GM23338 (cell line): ENCODE data around the gene GRAMD1B.

Experiments
- CREB1 ChIP-seq: fragments of 250-450 bp; sonication (Bioruptor Pico); IDR thresholded peaks from 2 replicates; pipeline ENCODE4 v1.5.0; 2020; ENCODE audit warnings: low read depth, mild to moderate bottlenecking, moderate library complexity
- CTCF ChIP-seq, 2 experiments: fragments of 200-600 bp in 1 of 2; sonication (generic) in 1 of 2; conservative IDR thresholded peaks; 2 replicates each; pipeline versions ENCODE4 v1.5.1 to v1.6.1; 2016 to 2017; ENCODE audit warnings: antibody characterized with exemption in 2 of 2, low read depth in 2 of 2, mild to moderate bottlenecking in 2 of 2, moderate library complexity in 1 of 2
- ETS1 ChIP-seq: IDR thresholded peaks from 2 replicates; pipeline ENCODE4 v1.6.1; 2016; ENCODE audit warnings: antibody characterized with exemption
- EZH2 ChIP-seq: fragments of 200-600 bp; sonication (generic); IDR thresholded peaks from one replicate; pipeline ENCODE4 v1.8.0; 2017; ENCODE audit warnings: antibody characterized with exemption, mild to moderate bottlenecking, low read depth; ENCODE audit not compliant: unreplicated experiment
- EZH2phosphoT487 ChIP-seq: fragments of 200-600 bp; sonication (generic); IDR thresholded peaks from one replicate; pipeline ENCODE4 v1.8.1; 2018; ENCODE audit warnings: antibody characterized with exemption; ENCODE audit not compliant: unreplicated experiment
- JUNB ChIP-seq: IDR thresholded peaks from one replicate; pipeline ENCODE4 v1.6.1; 2016; ENCODE audit warnings: antibody characterized with exemption; ENCODE audit not compliant: unreplicated experiment
- NANOG ChIP-seq: IDR thresholded peaks from 2 replicates; pipeline ENCODE4 v1.6.1; 2016; ENCODE audit warnings: antibody characterized with exemption, borderline replicate concordance
- POLR2AphosphoS5 ChIP-seq: IDR thresholded peaks from 2 replicates; pipeline ENCODE4 v1.6.1; 2016; ENCODE audit warnings: antibody characterized with exemption, low read depth
- STAT1 ChIP-seq: IDR thresholded peaks from one replicate; pipeline ENCODE4 v1.6.1; 2016; ENCODE audit warnings: antibody characterized with exemption; ENCODE audit not compliant: unreplicated experiment
- ZNF114 ChIP-seq: fragments of 250-450 bp; sonication (Bioruptor Pico); IDR thresholded peaks from 2 replicates; pipeline ENCODE4 v1.5.0; 2020; ENCODE audit warnings: mild to moderate bottlenecking, moderate library complexity
- ZNF331 ChIP-seq: fragments of 250-450 bp; sonication (Bioruptor Pico); IDR thresholded peaks from 2 replicates; pipeline ENCODE4 v1.5.0; 2020; ENCODE audit warnings: low read depth, mild to moderate bottlenecking, moderate library complexity
- TF ChIP-seq, protein P1 (sequence below): IDR thresholded peaks from one replicate; pipeline ENCODE4 v1.6.1; 2018; ENCODE audit warnings: antibody characterized with exemption; ENCODE audit not compliant: unreplicated experiment
- TF ChIP-seq, protein P2 (sequence below): fragments of 250-450 bp; sonication (Bioruptor Pico); IDR thresholded peaks from 2 replicates; pipeline ENCODE4 v1.5.0; 2020; ENCODE audit warnings: mild to moderate bottlenecking, moderate library complexity

DNA sequence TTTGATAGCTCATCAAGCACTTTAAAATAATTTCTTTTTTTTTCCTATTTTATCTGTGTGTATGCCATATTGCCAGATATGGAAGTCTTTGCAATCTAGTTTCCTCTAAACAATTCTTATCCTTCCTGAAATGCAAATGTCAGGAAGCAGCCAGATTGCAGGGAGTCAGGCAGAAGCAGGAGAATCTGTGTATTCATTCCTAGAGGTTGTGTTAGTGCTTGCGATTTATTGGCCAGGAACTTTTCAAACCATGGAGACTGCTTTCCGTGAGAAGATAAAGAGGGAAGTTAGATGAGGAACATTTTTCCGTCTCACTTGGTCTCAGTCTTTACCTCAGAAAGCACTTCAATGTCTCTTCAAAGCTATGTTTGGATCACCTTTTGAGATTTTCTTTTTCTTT, 91.9 kb downstream of the GRAMD1B start:
- TF ChIP-seq CTCF (conservative IDR thresholded peaks at IDR 0.05; ENCODE audit: low read depth in 2 of 2) (no peak), JUNB (no peak), ZNF331 (CRISPR knock-in tag) (no peak), POLR2AphosphoS5 (no peak), EZH2 (no peak), EZH2phosphoT487 (no peak), NANOG (no peak), CREB1 (CRISPR knock-in tag) (no peak), ZNF114 (CRISPR knock-in tag) (no peak), STAT1 (no peak), ETS1 (no peak)
- TF ChIP-seq, protein P1, sequence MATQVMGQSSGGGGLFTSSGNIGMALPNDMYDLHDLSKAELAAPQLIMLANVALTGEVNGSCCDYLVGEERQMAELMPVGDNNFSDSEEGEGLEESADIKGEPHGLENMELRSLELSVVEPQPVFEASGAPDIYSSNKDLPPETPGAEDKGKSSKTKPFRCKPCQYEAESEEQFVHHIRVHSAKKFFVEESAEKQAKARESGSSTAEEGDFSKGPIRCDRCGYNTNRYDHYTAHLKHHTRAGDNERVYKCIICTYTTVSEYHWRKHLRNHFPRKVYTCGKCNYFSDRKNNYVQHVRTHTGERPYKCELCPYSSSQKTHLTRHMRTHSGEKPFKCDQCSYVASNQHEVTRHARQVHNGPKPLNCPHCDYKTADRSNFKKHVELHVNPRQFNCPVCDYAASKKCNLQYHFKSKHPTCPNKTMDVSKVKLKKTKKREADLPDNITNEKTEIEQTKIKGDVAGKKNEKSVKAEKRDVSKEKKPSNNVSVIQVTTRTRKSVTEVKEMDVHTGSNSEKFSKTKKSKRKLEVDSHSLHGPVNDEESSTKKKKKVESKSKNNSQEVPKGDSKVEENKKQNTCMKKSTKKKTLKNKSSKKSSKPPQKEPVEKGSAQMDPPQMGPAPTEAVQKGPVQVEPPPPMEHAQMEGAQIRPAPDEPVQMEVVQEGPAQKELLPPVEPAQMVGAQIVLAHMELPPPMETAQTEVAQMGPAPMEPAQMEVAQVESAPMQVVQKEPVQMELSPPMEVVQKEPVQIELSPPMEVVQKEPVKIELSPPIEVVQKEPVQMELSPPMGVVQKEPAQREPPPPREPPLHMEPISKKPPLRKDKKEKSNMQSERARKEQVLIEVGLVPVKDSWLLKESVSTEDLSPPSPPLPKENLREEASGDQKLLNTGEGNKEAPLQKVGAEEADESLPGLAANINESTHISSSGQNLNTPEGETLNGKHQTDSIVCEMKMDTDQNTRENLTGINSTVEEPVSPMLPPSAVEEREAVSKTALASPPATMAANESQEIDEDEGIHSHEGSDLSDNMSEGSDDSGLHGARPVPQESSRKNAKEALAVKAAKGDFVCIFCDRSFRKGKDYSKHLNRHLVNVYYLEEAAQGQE = no peak
- TF ChIP-seq, protein P2, sequence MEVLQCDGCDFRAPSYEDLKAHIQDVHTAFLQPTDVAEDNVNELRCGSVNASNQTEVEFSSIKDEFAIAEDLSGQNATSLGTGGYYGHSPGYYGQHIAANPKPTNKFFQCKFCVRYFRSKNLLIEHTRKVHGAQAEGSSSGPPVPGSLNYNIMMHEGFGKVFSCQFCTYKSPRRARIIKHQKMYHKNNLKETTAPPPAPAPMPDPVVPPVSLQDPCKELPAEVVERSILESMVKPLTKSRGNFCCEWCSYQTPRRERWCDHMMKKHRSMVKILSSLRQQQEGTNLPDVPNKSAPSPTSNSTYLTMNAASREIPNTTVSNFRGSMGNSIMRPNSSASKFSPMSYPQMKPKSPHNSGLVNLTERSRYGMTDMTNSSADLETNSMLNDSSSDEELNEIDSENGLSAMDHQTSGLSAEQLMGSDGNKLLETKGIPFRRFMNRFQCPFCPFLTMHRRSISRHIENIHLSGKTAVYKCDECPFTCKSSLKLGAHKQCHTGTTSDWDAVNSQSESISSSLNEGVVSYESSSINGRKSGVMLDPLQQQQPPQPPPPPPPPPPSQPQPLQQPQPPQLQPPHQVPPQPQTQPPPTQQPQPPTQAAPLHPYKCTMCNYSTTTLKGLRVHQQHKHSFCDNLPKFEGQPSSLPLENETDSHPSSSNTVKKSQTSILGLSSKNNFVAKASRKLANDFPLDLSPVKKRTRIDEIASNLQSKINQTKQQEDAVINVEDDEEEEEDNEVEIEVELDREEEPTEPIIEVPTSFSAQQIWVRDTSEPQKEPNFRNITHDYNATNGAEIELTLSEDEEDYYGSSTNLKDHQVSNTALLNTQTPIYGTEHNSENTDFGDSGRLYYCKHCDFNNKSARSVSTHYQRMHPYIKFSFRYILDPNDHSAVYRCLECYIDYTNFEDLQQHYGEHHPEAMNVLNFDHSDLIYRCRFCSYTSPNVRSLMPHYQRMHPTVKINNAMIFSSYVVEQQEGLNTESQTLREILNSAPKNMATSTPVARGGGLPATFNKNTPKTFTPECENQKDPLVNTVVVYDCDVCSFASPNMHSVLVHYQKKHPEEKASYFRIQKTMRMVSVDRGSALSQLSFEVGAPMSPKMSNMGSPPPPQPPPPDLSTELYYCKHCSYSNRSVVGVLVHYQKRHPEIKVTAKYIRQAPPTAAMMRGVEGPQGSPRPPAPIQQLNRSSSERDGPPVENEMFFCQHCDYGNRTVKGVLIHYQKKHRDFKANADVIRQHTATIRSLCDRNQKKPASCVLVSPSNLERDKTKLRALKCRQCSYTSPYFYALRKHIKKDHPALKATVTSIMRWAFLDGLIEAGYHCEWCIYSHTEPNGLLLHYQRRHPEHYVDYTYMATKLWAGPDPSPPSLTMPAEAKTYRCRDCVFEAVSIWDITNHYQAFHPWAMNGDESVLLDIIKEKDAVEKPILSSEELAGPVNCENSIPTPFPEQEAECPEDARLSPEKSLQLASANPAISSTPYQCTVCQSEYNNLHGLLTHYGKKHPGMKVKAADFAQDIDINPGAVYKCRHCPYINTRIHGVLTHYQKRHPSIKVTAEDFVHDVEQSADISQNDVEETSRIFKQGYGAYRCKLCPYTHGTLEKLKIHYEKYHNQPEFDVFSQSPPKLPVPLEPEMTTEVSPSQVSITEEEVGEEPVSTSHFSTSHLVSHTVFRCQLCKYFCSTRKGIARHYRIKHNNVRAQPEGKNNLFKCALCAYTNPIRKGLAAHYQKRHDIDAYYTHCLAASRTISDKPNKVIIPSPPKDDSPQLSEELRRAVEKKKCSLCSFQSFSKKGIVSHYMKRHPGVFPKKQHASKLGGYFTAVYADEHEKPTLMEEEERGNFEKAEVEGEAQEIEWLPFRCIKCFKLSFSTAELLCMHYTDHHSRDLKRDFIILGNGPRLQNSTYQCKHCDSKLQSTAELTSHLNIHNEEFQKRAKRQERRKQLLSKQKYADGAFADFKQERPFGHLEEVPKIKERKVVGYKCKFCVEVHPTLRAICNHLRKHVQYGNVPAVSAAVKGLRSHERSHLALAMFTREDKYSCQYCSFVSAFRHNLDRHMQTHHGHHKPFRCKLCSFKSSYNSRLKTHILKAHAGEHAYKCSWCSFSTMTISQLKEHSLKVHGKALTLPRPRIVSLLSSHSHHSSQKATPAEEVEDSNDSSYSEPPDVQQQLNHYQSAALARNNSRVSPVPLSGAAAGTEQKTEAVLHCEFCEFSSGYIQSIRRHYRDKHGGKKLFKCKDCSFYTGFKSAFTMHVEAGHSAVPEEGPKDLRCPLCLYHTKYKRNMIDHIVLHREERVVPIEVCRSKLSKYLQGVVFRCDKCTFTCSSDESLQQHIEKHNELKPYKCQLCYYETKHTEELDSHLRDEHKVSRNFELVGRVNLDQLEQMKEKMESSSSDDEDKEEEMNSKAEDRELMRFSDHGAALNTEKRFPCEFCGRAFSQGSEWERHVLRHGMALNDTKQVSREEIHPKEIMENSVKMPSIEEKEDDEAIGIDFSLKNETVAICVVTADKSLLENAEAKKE (CRISPR knock-in tag) = no peak
